Neural progenitor cell (in vitro differentiated cells): Measurements from ENCODE around the gene PAM16. TPM values are rescaled to one million over a fixed set of nuclear protein-coding genes. Genes with fewer than 3 reads are reported as not detected.
A peak's percentile ranks its signal among the peaks of the same experiment; 100 is the strongest.

Source experiments
- DNase-seq: peaks from one replicate; pipeline ENCODE4 v3.0.0-alpha.2; 2016; ENCODE audit warnings: low spot score
- H2AFZ ChIP-seq: fragments of 200-600 bp; sonication (generic); replicated peaks from 2 replicates; pipeline ENCODE4 v1.6.1; 2016; ENCODE audit warnings: antibody characterized with exemption
- H3F3A ChIP-seq: fragments of 200-600 bp; sonication (generic); 2 replicates; pipeline ENCODE4 v1.6.1; 2016; ENCODE audit warnings: antibody characterized with exemption, low read depth
- H3K27ac ChIP-seq: fragments of 200-600 bp; sonication (generic); 2 replicates; pipeline ENCODE4 v1.5.1; 2016; ENCODE audit warnings: mild to moderate bottlenecking
- H3K27me3 ChIP-seq: fragments of 200-600 bp; sonication (generic); 2 replicates; pipeline ENCODE4 v1.6.1; 2016; ENCODE audit warnings: mild to moderate bottlenecking, moderate library complexity
- H3K36me3 ChIP-seq: fragments of 200-600 bp; sonication (generic); 2 replicates; pipeline ENCODE4 v1.5.1; 2016
- H3K4me1 ChIP-seq: fragments of 200-600 bp; sonication (generic); 2 replicates; pipeline ENCODE4 v1.6.1; 2016; ENCODE audit warnings: mixed run types
- H3K4me2 ChIP-seq: fragments of 200-600 bp; sonication (generic); 2 replicates; pipeline ENCODE4 v1.6.1; 2016
- H3K4me3 ChIP-seq: fragments of 200-600 bp; sonication (generic); 2 replicates; pipeline ENCODE4 v1.5.1; 2016
- H3K79me2 ChIP-seq: fragments of 200-600 bp; sonication (generic); 2 replicates; pipeline ENCODE4 v1.6.1; 2016; ENCODE audit warnings: low read depth
- H3K9ac ChIP-seq: fragments of 200-600 bp; sonication (generic); 2 replicates; pipeline ENCODE4 v1.6.1; 2016
- H3K9me3 ChIP-seq: fragments of 200-600 bp; sonication (generic); 2 replicates; pipeline ENCODE4 v1.5.1; 2016; ENCODE audit warnings: low read depth
- H4K20me1 ChIP-seq: fragments of 200-600 bp; sonication (generic); 2 replicates; pipeline ENCODE4 v1.6.1; 2016; ENCODE audit warnings: low read depth
- H3K27ac Mint-ChIP-seq: 3 replicates; pipeline ENCODE4 v1.8.0; 2021; ENCODE audit warnings: mixed read lengths
- H3K27me3 Mint-ChIP-seq: 2 replicates; pipeline ENCODE4 v1.8.0; 2022; ENCODE audit warnings: low read depth, mild to moderate bottlenecking, inconsistent platforms, moderate library complexity, mixed read lengths; ENCODE audit not compliant: insufficient read depth
- H3K36me3 Mint-ChIP-seq: 3 replicates; pipeline ENCODE4 v1.8.0; 2021; ENCODE audit warnings: mixed read lengths
- H3K4me1 Mint-ChIP-seq: 3 replicates; pipeline ENCODE4 v1.8.0; 2021; ENCODE audit warnings: mixed read lengths
- H3K4me3 Mint-ChIP-seq: 3 replicates; pipeline ENCODE4 v1.8.0; 2021; ENCODE audit warnings: mild to moderate bottlenecking, moderate library complexity, mixed read lengths
- H3K9me3 Mint-ChIP-seq: 3 replicates; pipeline ENCODE4 v1.8.0; 2020; ENCODE audit warnings: mixed read lengths
- CTCF ChIP-seq: fragments of 200-600 bp; sonication (generic); IDR thresholded peaks from 2 replicates; pipeline ENCODE4 v1.5.1; 2017; ENCODE audit warnings: antibody characterized with exemption, mild to moderate bottlenecking
- EZH2 ChIP-seq: fragments of 200-600 bp; sonication (generic); IDR thresholded peaks from 2 replicates; pipeline ENCODE4 v1.6.1; 2017; ENCODE audit warnings: antibody characterized with exemption, mild to moderate bottlenecking, moderate library complexity
- EZH2phosphoT487 ChIP-seq: fragments of 200-600 bp; sonication (generic); IDR thresholded peaks from 2 replicates; pipeline ENCODE4 v1.6.1; 2017; ENCODE audit warnings: antibody characterized with exemption
- total RNA-seq: library from RNA; depleted of rRNA; stranded (reverse); fragments of >200 nt; gene quantifications from 2 replicates; pipeline ENCODE4 v1.2.3, GENCODE V29; 2015; ENCODE audit warnings: low replicate concordance

Gene PAM16
- total RNA-seq, 1 donor from 2014 or later = 17.0 TPM

GRCh38 chr16:4318967-4319366, 32.2 kb downstream of the PAM16 start:
- Histone ChIP-seq H3K4me3 (no peak overlapping the region), H3F3A (peaks cover 23% of the 10 kb centered on the region), H3K27me3 (peaks cover 15% of the 10 kb centered on the region), H4K20me1 (peaks cover 75% of the 10 kb centered on the region), H3K9ac (no peak overlapping the region), H3K36me3 (no peaks in the 10 kb centered on the region), H3K9me3 (no peaks in the 10 kb centered on the region), H3K79me2 (peaks cover 34% of the 10 kb centered on the region), H3K4me1 (peaks cover 34% of the 10 kb centered on the region), H2AFZ (no peak overlapping the region), H3K4me2 (peak overlapping the region; percentile 20), H3K27ac (no peak overlapping the region)
- H3K9me3 Mint-ChIP-seq = no peaks in the 10 kb centered on the region
- DNase-seq = no peak
- no peaks in the 10 kb centered on the region for H3K36me3 Mint-ChIP-seq
- peak overlapping the region; percentile 62 for H3K4me3 Mint-ChIP-seq
- H3K27me3 Mint-ChIP-seq = peaks cover 6% of the 10 kb centered on the region
- peaks cover 27% of the 10 kb centered on the region for H3K4me1 Mint-ChIP-seq
- TF ChIP-seq CTCF = no peak
- TF ChIP-seq EZH2 = no peak
- no peak for TF ChIP-seq EZH2phosphoT487
- H3K27ac Mint-ChIP-seq = no peak overlapping the region

GRCh38 chr16:4318451-4318910, 32.6 kb downstream of the PAM16 start:
- Histone ChIP-seq H3K4me1 (peaks cover 29% of the 10 kb centered on the region), H2AFZ (no peak overlapping the region), H3K4me2 (peak overlapping the region; percentile 20), H3K9ac (no peak overlapping the region), H3K9me3 (no peaks in the 10 kb centered on the region), H3F3A (peaks cover 26% of the 10 kb centered on the region), H3K79me2 (peaks cover 34% of the 10 kb centered on the region), H3K27me3 (peaks cover 20% of the 10 kb centered on the region), H3K27ac (no peak overlapping the region), H3K4me3 (no peak overlapping the region), H4K20me1 (peaks cover 71% of the 10 kb centered on the region), H3K36me3 (no peaks in the 10 kb centered on the region)
- Mint-ChIP-seq H3K27me3 (peaks cover 7% of the 10 kb centered on the region), H3K4me3 (peak overlapping the region; percentile 83), H3K4me1 (peaks cover 27% of the 10 kb centered on the region), H3K27ac (no peak overlapping the region), H3K36me3 (no peaks in the 10 kb centered on the region), H3K9me3 (no peaks in the 10 kb centered on the region)
- DNase-seq = peak; percentile 43
- no peak for TF ChIP-seq CTCF
- TF ChIP-seq EZH2phosphoT487 = no peak
- TF ChIP-seq EZH2 = no peak

- Histone ChIP-seq H3K4me3 (peak overlapping the region; percentile 98), H3K79me2 (peaks cover 34% of the 10 kb centered on the region), H3F3A (peaks cover 28% of the 10 kb centered on the region), H2AFZ (no peak overlapping the region), H3K36me3 (no peaks in the 10 kb centered on the region), H4K20me1 (peaks cover 64% of the 10 kb centered on the region), H3K27ac (no peak overlapping the region), H3K9ac (no peak overlapping the region), H3K4me2 (peak overlapping the region; percentile 99), H3K27me3 (peaks cover 27% of the 10 kb centered on the region), H3K4me1 (peaks cover 29% of the 10 kb centered on the region), H3K9me3 (no peaks in the 10 kb centered on the region)
- peak overlapping the region; percentile 83 for H3K4me3 Mint-ChIP-seq
- no peaks in the 10 kb centered on the region for H3K36me3 Mint-ChIP-seq
- H3K27ac Mint-ChIP-seq = no peak overlapping the region
- H3K27me3 Mint-ChIP-seq = peaks cover 7% of the 10 kb centered on the region
- no peaks in the 10 kb centered on the region for H3K9me3 Mint-ChIP-seq
- peak; percentile 84 for DNase-seq
- peaks cover 27% of the 10 kb centered on the region for H3K4me1 Mint-ChIP-seq
- no peak for TF ChIP-seq CTCF
- no peak for TF ChIP-seq EZH2phosphoT487
- TF ChIP-seq EZH2 = no peak
These were observed 33.3 kb downstream of the PAM16 start for GRCh38 chr16:4317532-4318450.
